ENCODE data around the gene CTCF.

Gene CTCF

DNA sequence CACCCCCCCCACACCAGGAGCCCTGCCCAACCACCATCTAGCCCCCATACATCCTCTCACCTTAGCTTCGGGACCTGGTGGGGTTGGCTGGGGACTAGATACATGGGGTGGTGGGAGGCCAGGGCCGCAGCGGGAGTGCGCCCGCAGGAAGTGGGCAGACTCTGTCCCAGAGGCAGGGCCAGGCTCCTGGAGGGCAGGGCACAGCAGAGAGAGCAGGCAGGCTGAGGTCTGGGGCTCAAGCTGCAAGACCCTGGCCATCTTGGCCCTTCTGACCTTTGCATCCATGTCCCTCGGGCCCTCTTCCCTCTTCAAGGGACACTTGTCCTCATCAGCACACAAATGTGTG, 101.5 kb downstream of the CTCF start:
- TF ChIP-seq NFIC (IDR thresholded peaks at IDR 0.05) (no peak), TCF12 (IDR thresholded peaks at IDR 0.05; ENCODE audit: low read depth) (no peak), FOXM1 (IDR thresholded peaks at IDR 0.05; ENCODE audit: borderline replicate concordance, low read depth) (no peak), ZBTB7A (IDR thresholded peaks at IDR 0.05; ENCODE audit: low read depth) (no peak), TEAD4 (IDR thresholded peaks at IDR 0.05) (no peak), YY1 (IDR thresholded peaks at IDR 0.05; ENCODE audit: low read depth) (no peak), CREB1 (IDR thresholded peaks at IDR 0.05; ENCODE audit: low read depth) (no peak), EP300 (IDR thresholded peaks at IDR 0.05; ENCODE audit: borderline replicate concordance) (no peak)
- TF ChIP-seq, protein P1, sequence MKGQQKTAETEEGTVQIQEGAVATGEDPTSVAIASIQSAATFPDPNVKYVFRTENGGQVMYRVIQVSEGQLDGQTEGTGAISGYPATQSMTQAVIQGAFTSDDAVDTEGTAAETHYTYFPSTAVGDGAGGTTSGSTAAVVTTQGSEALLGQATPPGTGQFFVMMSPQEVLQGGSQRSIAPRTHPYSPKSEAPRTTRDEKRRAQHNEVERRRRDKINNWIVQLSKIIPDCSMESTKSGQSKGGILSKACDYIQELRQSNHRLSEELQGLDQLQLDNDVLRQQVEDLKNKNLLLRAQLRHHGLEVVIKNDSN (IDR thresholded peaks at IDR 0.05), result no peak
- TF ChIP-seq, protein P2, sequence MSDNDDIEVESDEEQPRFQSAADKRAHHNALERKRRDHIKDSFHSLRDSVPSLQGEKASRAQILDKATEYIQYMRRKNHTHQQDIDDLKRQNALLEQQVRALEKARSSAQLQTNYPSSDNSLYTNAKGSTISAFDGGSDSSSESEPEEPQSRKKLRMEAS (IDR thresholded peaks at IDR 0.05), result no peak

DNA sequence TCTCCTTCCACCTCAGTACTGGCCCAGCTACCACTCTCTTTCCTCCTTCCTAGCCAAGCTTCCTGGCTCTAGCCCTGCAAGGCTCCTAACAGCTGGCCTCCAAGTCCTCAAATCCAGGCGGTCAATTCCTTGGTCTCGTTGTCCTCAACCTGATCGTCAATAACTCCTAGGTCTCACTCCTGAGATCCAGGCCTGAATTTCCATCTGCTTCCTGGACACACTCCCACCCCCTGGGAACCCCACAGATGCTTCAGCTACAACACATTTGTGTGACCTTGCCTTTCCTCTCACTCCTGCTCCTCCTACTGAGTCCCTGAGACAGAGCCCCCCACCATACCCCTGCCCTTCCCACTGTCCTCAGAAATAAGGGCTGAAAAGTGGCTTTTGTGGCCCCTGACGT, 101.9 kb downstream of the CTCF start:
- TF ChIP-seq CEBPB (IDR thresholded peaks at IDR 0.05) (no peak), EP300 (IDR thresholded peaks at IDR 0.05; ENCODE audit: borderline replicate concordance) (no peak), CREB1 (IDR thresholded peaks at IDR 0.05; ENCODE audit: low read depth) (no peak), YY1 (IDR thresholded peaks at IDR 0.05; ENCODE audit: low read depth) (no peak), NFIC (IDR thresholded peaks at IDR 0.05) (no peak), TEAD4 (IDR thresholded peaks at IDR 0.05) (no peak)
- TF ChIP-seq, protein P1 (IDR thresholded peaks at IDR 0.05), result no peak

DNA sequence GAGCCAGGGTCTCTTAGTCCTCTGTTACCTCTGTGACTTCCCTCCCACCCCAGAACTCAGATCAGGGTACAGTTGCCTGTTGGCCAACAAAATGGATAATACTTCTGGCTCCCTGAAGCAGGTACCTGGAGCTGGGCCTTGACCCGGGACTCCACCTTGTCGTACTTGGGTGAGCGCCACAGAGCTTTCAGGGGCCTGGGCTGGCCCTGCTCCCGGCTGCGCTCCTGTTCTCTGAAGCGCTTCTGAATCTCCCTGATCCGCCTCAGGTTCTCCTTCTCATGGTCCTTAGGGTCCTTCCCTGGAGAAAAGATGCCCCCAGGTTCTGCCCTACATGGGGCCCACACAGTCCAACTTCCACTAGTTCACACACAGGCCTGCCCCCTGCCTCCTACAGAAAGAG, 102.5 kb downstream of the CTCF start:
- TF ChIP-seq RAD21 (IDR thresholded peaks at IDR 0.05; ENCODE audit: low read depth) (no peak), FOXM1 (IDR thresholded peaks at IDR 0.05; ENCODE audit: borderline replicate concordance, low read depth) (no peak), EGR1 (IDR thresholded peaks at IDR 0.05) (no peak), CREB1 (IDR thresholded peaks at IDR 0.05; ENCODE audit: low read depth) (no peak), TAF1 (IDR thresholded peaks at IDR 0.05; ENCODE audit: low read depth) (no peak), TCF12 (IDR thresholded peaks at IDR 0.05; ENCODE audit: low read depth) (no peak), NFIC (IDR thresholded peaks at IDR 0.05) (no peak), EP300 (IDR thresholded peaks at IDR 0.05; ENCODE audit: borderline replicate concordance) (no peak), TEAD4 (IDR thresholded peaks at IDR 0.05) (no peak), YY1 (IDR thresholded peaks at IDR 0.05; ENCODE audit: low read depth) (no peak), CEBPB (IDR thresholded peaks at IDR 0.05) (no peak), ZBTB7A (IDR thresholded peaks at IDR 0.05; ENCODE audit: low read depth) (no peak)
- TF ChIP-seq, protein P1 (IDR thresholded peaks at IDR 0.05), result no peak
- TF ChIP-seq, protein P3, sequence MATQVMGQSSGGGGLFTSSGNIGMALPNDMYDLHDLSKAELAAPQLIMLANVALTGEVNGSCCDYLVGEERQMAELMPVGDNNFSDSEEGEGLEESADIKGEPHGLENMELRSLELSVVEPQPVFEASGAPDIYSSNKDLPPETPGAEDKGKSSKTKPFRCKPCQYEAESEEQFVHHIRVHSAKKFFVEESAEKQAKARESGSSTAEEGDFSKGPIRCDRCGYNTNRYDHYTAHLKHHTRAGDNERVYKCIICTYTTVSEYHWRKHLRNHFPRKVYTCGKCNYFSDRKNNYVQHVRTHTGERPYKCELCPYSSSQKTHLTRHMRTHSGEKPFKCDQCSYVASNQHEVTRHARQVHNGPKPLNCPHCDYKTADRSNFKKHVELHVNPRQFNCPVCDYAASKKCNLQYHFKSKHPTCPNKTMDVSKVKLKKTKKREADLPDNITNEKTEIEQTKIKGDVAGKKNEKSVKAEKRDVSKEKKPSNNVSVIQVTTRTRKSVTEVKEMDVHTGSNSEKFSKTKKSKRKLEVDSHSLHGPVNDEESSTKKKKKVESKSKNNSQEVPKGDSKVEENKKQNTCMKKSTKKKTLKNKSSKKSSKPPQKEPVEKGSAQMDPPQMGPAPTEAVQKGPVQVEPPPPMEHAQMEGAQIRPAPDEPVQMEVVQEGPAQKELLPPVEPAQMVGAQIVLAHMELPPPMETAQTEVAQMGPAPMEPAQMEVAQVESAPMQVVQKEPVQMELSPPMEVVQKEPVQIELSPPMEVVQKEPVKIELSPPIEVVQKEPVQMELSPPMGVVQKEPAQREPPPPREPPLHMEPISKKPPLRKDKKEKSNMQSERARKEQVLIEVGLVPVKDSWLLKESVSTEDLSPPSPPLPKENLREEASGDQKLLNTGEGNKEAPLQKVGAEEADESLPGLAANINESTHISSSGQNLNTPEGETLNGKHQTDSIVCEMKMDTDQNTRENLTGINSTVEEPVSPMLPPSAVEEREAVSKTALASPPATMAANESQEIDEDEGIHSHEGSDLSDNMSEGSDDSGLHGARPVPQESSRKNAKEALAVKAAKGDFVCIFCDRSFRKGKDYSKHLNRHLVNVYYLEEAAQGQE (IDR thresholded peaks at IDR 0.05; ENCODE audit: low read depth), result no peak
- TF ChIP-seq, protein P2 (IDR thresholded peaks at IDR 0.05), result no peak

DNA sequence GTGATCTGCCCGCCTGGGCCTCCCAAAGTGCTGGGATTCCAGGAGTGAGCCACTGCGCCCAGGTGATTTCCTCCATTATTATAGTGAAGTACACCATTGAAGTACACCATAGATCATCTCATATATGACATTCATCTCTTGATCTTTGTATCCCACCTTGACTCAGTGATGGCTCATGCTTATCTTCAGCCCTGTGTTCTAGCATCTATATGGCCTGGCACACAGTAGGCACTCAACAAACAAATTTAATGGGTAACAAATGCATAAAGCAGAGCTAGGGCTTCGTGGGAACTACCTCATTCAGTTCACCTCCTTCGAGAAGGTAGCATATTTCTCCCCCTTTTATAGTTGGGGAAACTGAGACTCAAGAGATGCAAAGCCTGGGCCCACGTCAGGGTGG, 103.3 kb downstream of the CTCF start:
- no peak for TF ChIP-seq ZBTB7A (IDR thresholded peaks at IDR 0.05; ENCODE audit: low read depth)
- TF ChIP-seq, protein P1 (IDR thresholded peaks at IDR 0.05), result no peak
- no peak for TF ChIP-seq NFIC (IDR thresholded peaks at IDR 0.05)
- TF ChIP-seq TCF12 (IDR thresholded peaks at IDR 0.05; ENCODE audit: low read depth), result no peak
- no peak for TF ChIP-seq CEBPB (IDR thresholded peaks at IDR 0.05)
- TF ChIP-seq TAF1 (IDR thresholded peaks at IDR 0.05; ENCODE audit: low read depth), result no peak
- TF ChIP-seq FOXM1 (IDR thresholded peaks at IDR 0.05; ENCODE audit: borderline replicate concordance, low read depth), result no peak
- TF ChIP-seq YY1 (IDR thresholded peaks at IDR 0.05; ENCODE audit: low read depth), result no peak

DNA sequence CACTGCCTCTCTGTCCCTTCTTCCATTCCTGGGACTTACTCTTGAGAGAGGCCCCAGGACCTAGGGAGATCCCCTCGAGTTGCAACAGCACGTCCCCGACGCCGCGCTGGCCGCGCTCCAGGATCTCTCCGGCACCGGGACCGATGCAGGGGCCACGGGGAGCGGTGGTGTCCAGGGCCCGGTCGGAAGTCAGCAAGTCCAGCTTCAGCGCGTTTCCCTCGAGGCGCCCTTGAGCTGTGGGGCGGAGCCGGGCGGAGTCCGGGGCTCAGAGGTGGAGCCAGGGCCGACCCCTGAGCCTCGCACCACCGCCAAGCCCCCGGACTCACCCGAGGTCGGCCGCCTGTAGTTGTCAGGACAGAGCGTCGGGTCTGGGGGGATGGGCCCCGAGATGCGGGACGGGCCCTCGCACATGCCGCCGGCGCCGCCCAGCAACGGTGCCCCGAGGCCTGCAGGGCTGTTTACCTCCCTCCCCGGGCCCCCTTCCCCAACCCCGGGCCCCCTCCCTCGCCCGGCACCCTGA, 103.8 kb downstream of the CTCF start:
- TF ChIP-seq NFIC (IDR thresholded peaks at IDR 0.05) (peak; percentile 10; the same call in 1 of the 2 replicates), ZBTB7A (IDR thresholded peaks at IDR 0.05; ENCODE audit: low read depth) (peak; percentile 46; the same call in 1 of the 2 replicates), TEAD4 (IDR thresholded peaks at IDR 0.05) (no peak)

DNA sequence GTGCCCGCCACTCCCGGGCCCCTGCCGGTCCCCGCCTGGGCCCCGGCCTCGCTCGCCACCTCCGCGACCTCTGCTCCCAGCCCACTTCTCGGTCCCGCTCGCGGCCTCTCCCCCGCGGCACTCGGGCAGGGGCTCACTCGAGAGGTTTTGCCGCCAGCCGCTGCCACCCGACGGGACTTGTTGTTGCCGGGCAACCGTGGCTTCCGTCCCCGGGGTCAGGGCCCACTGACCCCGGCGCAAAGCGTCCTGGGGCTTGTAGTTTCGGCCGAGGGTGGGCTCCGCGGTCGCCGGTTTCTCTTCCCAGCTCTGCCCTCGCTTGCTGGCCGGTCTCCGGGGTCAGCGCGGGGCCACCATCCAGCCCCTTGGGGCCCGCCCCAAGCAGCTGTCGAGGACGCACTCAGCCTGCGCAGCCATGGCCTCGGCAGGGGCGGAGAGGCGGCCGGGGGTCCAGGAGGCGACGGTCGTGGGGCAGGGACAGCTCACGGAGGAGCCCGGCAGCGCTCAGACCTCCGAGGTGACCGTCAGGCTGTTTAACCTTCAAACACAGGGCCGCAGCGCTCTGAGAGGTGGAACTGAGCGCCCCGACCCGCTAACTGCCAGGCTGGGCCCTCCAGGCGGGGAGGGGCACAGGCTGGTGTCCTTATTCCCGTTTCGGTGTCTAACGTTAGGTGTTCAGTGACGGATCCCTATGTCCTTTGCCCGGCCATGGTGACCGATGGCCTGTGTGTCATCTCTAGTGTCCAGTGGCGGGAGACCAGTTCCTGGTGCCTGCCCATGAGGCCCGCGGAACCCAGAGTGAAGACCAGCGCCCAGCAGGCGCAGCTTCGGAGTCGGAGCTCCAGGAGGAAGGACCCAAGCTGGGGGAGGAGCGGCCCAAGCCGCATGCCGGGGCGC, 104.5 kb downstream of the CTCF start, which contains the start of the genes C16orf86 and ENKD1:
Gene C16orf86, plus strand, starts transcription at position 256 of the 894 bp plus-strand sequence. Its CDS starts 157 bp downstream, at position 413.
Gene ENKD1, minus strand, starts transcription at position 192 of the 894 bp plus-strand sequence. CDS start 308 bp downstream, outside the sequence.
- peak; percentile 31; the same call in 1 of the 2 replicates for TF ChIP-seq TAF1 (IDR thresholded peaks at IDR 0.05; ENCODE audit: low read depth)
- TF ChIP-seq, protein P1 (IDR thresholded peaks at IDR 0.05), result no peak
- no peak; the same call in 1 of the 2 replicates for TF ChIP-seq TCF12 (IDR thresholded peaks at IDR 0.05; ENCODE audit: low read depth)
- no peak for TF ChIP-seq FOXM1 (IDR thresholded peaks at IDR 0.05; ENCODE audit: borderline replicate concordance, low read depth)
- TF ChIP-seq TEAD4 (IDR thresholded peaks at IDR 0.05), result no peak; the same call in 1 of the 2 replicates
- TF ChIP-seq NFIC (IDR thresholded peaks at IDR 0.05), result no peak
- TF ChIP-seq, protein P2 (IDR thresholded peaks at IDR 0.05), result no peak
- TF ChIP-seq CEBPB (IDR thresholded peaks at IDR 0.05), result no peak
- TF ChIP-seq RAD21 (IDR thresholded peaks at IDR 0.05; ENCODE audit: low read depth), result no peak
- peak; percentile 41; the same call in 1 of the 2 replicates for TF ChIP-seq EGR1 (IDR thresholded peaks at IDR 0.05)
- TF ChIP-seq ZBTB7A (IDR thresholded peaks at IDR 0.05; ENCODE audit: low read depth), result peak; percentile 88
- no peak for TF ChIP-seq YY1 (IDR thresholded peaks at IDR 0.05; ENCODE audit: low read depth)
- TF ChIP-seq, protein P3 (IDR thresholded peaks at IDR 0.05; ENCODE audit: low read depth), result no peak
- 0 out of 2 replicates have a peak, but pooled peaks have one; percentile 10 for TF ChIP-seq EP300 (IDR thresholded peaks at IDR 0.05; ENCODE audit: borderline replicate concordance)
- TF ChIP-seq CREB1 (IDR thresholded peaks at IDR 0.05; ENCODE audit: low read depth), result no peak

Measured in Ishikawa (cell line).